ENCODE measurements around the gene AP1S1. TPM values are rescaled to one million over a fixed set of nuclear protein-coding genes. Genes with fewer than 3 reads are reported as not detected.

The AP1S1 gene
- total RNA-seq, 1 donor from 2014 or later, result 50.4 TPM

DNA sequence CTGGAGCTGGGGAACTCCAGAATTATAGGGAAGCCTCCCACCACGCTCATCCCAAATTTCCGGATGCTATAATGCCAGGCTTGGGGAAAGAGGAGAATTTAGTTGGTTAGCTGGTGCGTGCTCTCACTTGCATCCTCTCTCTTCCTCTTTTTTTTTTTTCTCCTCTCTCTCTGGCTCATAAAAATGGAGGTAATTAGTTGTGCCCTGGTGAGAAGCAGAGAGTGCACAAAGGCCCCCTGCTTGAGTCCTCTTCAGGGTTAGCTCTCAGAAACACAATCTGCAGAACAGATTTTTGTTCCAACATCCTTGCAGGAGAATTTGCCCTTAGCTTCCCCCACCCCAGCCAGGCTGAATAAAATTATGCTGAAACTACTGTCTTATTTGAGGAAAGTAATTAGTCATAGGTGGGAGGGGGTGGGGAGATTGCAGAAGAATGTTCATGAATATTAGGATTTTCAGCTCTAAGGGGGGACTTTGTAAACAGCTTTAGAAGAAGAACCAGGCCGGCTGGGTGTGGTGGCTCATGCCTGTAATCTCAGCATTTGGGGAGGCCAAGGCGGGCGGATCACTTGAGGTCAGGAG is 19.8 kb upstream of the AP1S1 start:
- TF ChIP-seq, protein P1, sequence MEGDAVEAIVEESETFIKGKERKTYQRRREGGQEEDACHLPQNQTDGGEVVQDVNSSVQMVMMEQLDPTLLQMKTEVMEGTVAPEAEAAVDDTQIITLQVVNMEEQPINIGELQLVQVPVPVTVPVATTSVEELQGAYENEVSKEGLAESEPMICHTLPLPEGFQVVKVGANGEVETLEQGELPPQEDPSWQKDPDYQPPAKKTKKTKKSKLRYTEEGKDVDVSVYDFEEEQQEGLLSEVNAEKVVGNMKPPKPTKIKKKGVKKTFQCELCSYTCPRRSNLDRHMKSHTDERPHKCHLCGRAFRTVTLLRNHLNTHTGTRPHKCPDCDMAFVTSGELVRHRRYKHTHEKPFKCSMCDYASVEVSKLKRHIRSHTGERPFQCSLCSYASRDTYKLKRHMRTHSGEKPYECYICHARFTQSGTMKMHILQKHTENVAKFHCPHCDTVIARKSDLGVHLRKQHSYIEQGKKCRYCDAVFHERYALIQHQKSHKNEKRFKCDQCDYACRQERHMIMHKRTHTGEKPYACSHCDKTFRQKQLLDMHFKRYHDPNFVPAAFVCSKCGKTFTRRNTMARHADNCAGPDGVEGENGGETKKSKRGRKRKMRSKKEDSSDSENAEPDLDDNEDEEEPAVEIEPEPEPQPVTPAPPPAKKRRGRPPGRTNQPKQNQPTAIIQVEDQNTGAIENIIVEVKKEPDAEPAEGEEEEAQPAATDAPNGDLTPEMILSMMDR (IDR thresholded peaks at IDR 0.05; ENCODE audit: partially characterized antibody, unreplicated experiment), result no peak
- no peaks in the 10 kb centered on the region for H3K9me3 Mint-ChIP-seq (ENCODE audit: unreplicated experiment)
- H3K27me3 Mint-ChIP-seq (ENCODE audit: unreplicated experiment), result peaks cover 10% of the 10 kb centered on the region
- DNase-seq, result no peak
- H3K36me3 Mint-ChIP-seq (ENCODE audit: unreplicated experiment), result no peaks in the 10 kb centered on the region
- no peak overlapping the region for H3K4me3 Mint-ChIP-seq (ENCODE audit: unreplicated experiment)
- H3K4me1 Mint-ChIP-seq (ENCODE audit: low read depth, unreplicated experiment), result peaks cover 2% of the 10 kb centered on the region
- H3K27ac Mint-ChIP-seq (ENCODE audit: unreplicated experiment), result no peak overlapping the region

DNA sequence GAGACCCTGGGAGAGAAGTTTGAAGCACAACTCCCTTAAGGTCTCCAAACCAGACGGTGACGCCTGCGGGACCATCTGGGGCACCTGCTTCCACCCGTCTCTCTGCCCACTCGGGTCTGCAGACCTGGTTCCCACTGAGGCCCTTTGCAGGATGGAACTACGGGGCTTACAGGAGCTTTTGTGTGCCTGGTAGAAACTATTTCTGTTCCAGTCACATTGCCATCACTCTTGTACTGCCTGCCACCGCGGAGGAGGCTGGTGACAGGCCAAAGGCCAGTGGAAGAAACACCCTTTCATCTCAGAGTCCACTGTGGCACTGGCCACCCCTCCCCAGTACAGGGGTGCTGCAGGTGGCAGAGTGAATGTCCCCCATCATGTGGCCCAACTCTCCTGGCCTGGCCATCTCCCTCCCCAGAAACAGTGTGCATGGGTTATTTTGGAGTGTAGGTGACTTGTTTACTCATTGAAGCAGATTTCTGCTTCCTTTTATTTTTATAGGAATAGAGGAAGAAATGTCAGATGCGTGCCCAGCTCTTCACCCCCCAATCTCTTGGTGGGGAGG is 16.5 kb upstream of the AP1S1 start:
- TF ChIP-seq, protein P1 (IDR thresholded peaks at IDR 0.05; ENCODE audit: partially characterized antibody, unreplicated experiment), result no peak
- Mint-ChIP-seq H3K36me3 (ENCODE audit: unreplicated experiment) (no peaks in the 10 kb centered on the region), H3K9me3 (ENCODE audit: unreplicated experiment) (no peaks in the 10 kb centered on the region), H3K4me1 (ENCODE audit: low read depth, unreplicated experiment) (peaks cover 2% of the 10 kb centered on the region), H3K27me3 (ENCODE audit: unreplicated experiment) (peaks cover 10% of the 10 kb centered on the region), H3K4me3 (ENCODE audit: unreplicated experiment) (no peak overlapping the region), H3K27ac (ENCODE audit: unreplicated experiment) (no peak overlapping the region)
- no peak for DNase-seq

DNA sequence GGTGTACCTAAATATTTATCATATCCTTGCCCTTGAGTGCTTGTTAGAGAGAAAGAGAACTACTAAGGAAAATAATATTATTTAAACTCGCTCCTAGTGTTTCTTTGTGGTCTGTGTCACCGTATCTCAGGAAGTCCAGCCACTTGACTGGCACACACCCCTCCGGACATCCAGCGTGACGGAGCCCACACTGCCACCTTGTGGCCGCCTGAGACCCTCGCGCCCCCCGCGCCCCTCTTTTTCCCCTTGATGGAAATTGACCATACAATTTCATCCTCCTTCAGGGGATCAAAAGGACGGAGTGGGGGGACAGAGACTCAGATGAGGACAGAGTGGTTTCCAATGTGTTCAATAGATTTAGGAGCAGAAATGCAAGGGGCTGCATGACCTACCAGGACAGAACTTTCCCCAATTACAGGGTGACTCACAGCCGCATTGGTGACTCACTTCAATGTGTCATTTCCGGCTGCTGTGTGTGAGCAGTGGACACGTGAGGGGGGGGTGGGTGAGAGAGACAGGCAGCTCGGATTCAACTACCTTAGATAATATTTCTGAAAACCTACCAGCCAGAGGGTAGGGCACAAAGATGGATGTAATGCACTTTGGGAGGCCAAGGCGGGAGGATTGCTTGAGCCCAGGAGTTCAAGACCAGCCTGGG is 15.9 kb upstream of the AP1S1 start:
- Mint-ChIP-seq H3K9me3 (ENCODE audit: unreplicated experiment) (peaks cover 1% of the 10 kb centered on the region), H3K36me3 (ENCODE audit: unreplicated experiment) (no peaks in the 10 kb centered on the region), H3K27ac (ENCODE audit: unreplicated experiment) (peak overlapping the region; percentile 38), H3K4me3 (ENCODE audit: unreplicated experiment) (no peak overlapping the region), H3K4me1 (ENCODE audit: low read depth, unreplicated experiment) (peaks cover 2% of the 10 kb centered on the region), H3K27me3 (ENCODE audit: unreplicated experiment) (peaks cover 8% of the 10 kb centered on the region)
- DNase-seq, result peak; percentile 73
- TF ChIP-seq, protein P1 (IDR thresholded peaks at IDR 0.05; ENCODE audit: partially characterized antibody, unreplicated experiment), result peak; percentile 82

DNA sequence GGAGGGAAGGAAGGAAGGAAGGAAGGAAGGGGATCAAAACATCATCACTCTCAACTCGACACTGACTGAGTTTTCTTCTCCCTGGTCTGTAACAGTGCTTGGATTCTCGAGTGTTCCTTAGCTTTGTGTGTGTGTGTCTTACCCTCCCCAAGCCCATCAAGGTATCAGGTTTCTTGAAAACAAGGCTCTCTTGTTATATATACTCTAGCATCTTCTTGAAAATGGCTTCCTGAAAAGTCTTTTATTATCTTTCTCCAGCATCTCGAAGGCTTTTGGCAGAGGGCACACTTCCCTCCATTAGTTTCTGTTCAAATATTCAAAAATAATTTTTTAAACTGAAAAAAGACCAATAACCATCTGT is 14.0 kb upstream of the AP1S1 start:
- Mint-ChIP-seq H3K27me3 (ENCODE audit: unreplicated experiment) (peaks cover 7% of the 10 kb centered on the region), H3K4me1 (ENCODE audit: low read depth, unreplicated experiment) (no peaks in the 10 kb centered on the region), H3K27ac (ENCODE audit: unreplicated experiment) (no peak overlapping the region), H3K4me3 (ENCODE audit: unreplicated experiment) (no peak overlapping the region), H3K36me3 (ENCODE audit: unreplicated experiment) (no peaks in the 10 kb centered on the region), H3K9me3 (ENCODE audit: unreplicated experiment) (peaks cover 3% of the 10 kb centered on the region)
- TF ChIP-seq, protein P1 (IDR thresholded peaks at IDR 0.05; ENCODE audit: partially characterized antibody, unreplicated experiment), result no peak
- DNase-seq, result no peak

DNA sequence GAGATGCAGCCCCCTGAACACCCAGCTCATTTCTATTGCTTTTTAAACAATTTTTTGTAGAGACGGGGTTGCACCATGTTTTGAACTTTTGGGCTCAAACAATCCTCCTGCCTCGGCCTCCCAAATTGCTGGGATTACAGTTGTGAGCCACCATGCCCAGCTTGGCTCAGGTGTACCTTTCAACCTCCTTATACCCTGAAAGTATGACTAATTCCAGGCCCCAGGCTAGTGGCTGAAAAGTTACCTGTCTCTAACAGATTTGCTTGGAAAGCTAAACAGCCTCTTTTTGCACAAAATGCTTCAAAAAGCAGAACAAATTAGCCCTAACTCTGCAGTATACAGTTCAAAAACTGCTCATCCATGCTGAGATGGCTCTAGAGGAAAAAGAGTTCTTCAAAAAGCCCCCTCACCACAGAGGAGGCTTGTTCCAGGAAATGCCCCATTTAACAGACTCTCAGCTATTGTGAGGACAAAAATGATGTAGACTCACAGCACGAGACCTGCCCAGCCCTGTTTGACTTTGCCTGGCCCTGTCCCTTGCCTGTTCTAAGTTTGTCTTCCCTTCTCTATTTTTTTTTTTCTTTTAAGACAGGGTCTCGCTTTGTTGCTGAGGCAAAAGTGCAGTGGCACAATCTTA is 13.4 kb upstream of the AP1S1 start:
- Mint-ChIP-seq H3K9me3 (ENCODE audit: unreplicated experiment) (peaks cover 3% of the 10 kb centered on the region), H3K4me1 (ENCODE audit: low read depth, unreplicated experiment) (no peaks in the 10 kb centered on the region), H3K27me3 (ENCODE audit: unreplicated experiment) (peaks cover 5% of the 10 kb centered on the region), H3K36me3 (ENCODE audit: unreplicated experiment) (no peaks in the 10 kb centered on the region), H3K27ac (ENCODE audit: unreplicated experiment) (no peak overlapping the region), H3K4me3 (ENCODE audit: unreplicated experiment) (no peak overlapping the region)
- no peak for DNase-seq
- TF ChIP-seq, protein P1 (IDR thresholded peaks at IDR 0.05; ENCODE audit: partially characterized antibody, unreplicated experiment), result no peak
